GM12878 (cell line): Measurements from ENCODE around the gene STAG1. TPM values are rescaled to one million over a fixed set of nuclear protein-coding genes. Genes with fewer than 3 reads are reported as not detected.
A peak's percentile ranks its signal among the peaks of the same experiment; 100 is the strongest.

Experiments used
- ASH2L ChIP-seq: fragments of 300-600, 200-600 bp; sonication (generic); IDR thresholded peaks from 2 replicates; pipeline ENCODE4 v1.6.1; 2017; ENCODE audit warnings: low read depth, mild to moderate bottlenecking, borderline replicate concordance
- CHD1 ChIP-seq: IDR thresholded peaks from 2 replicates; pipeline ENCODE4 v1.6.1; 2012; ENCODE audit warnings: low read depth, low read length, improper control_type of control experiment
- FOS ChIP-seq: IDR thresholded peaks from 3 replicates; pipeline ENCODE4 v1.6.1; 2011; ENCODE audit warnings: borderline replicate concordance; ENCODE audit not compliant: insufficient read length; ENCODE audit errors: extremely low read depth
- NFYA ChIP-seq: IDR thresholded peaks from 2 replicates; pipeline ENCODE4 v1.6.1; 2011; ENCODE audit warnings: low read depth, mild to moderate bottlenecking, low read length, improper control_type of control experiment, borderline replicate concordance
- SMAD5 ChIP-seq: IDR thresholded peaks from 2 replicates; pipeline ENCODE4 v1.6.1; 2016; ENCODE audit warnings: antibody characterized with exemption, low read depth
- SMC3 ChIP-seq: IDR thresholded peaks from 2 replicates; pipeline ENCODE4 v1.6.1; 2011; ENCODE audit warnings: low read length, improper control_type of control experiment, borderline replicate concordance
- SP1 ChIP-seq: IDR thresholded peaks from one replicate; pipeline ENCODE4 v1.6.1; 2011; ENCODE audit warnings: low read depth, low read length
- SREBF1 ChIP-seq: IDR thresholded peaks from 2 replicates; pipeline ENCODE4 v1.6.1; 2012; ENCODE audit warnings: mild to moderate bottlenecking, low read length
- STAT1 ChIP-seq: fragments of 450-650 bp; conservative IDR thresholded peaks from 2 replicates; pipeline ENCODE4 v1.6.1; 2014; ENCODE audit warnings: antibody characterized with exemption, mild to moderate bottlenecking
- STAT3 ChIP-seq: IDR thresholded peaks from 2 replicates; pipeline ENCODE4 v1.6.1; 2011; ENCODE audit warnings: low read depth, low read length, improper control_type of control experiment
- TBL1XR1 ChIP-seq: IDR thresholded peaks from 2 replicates; pipeline ENCODE4 v1.6.1; 2012; ENCODE audit warnings: low read depth, low read length, improper control_type of control experiment
- ZBTB4 ChIP-seq: fragments of 450-650 bp; formaldehyde crosslinking; IDR thresholded peaks from 2 replicates; pipeline ENCODE4 v1.4.0; 2022; ENCODE audit warnings: mild to moderate bottlenecking, moderate library complexity
- ZNF687 ChIP-seq: fragments of 450-650 bp; IDR thresholded peaks from 2 replicates; pipeline ENCODE4 v1.6.1; 2017; ENCODE audit warnings: mild to moderate bottlenecking, moderate library complexity
- ZSCAN29 ChIP-seq: fragments of 450-650 bp; IDR thresholded peaks from 2 replicates; pipeline ENCODE4 v1.6.1; 2017; ENCODE audit warnings: mild to moderate bottlenecking, moderate library complexity
- ZZZ3 ChIP-seq: IDR thresholded peaks from 2 replicates; pipeline ENCODE4 v1.6.1; 2011; ENCODE audit warnings: low read depth; ENCODE audit not compliant: control insufficient read depth, insufficient read length
- polyA plus RNA-seq, 11 experiments: library from polyadenylated mRNA; depleted of rRNA in 4 of 11; unstranded in 6 of 11; stranded (reverse) in 5 of 11; fragments of >200 nt; fragmentation: Nextera tagmentation in 4 of 11; fragmentation: Illumina TruSeq in 1 of 11; extraction: Ambion mirVana in 4 of 11; extraction: Trizol in 1 of 11; gene quantifications; 1 replicate in 1 of 11; 2 replicates in 10 of 11; pipeline versions ENCODE4 v1.2.1 to v1.2.3, GENCODE V29; 2011 to 2016; ENCODE audit warnings: inconsistent platforms in 2 of 11, missing spikeins in 2 of 11, low read depth in 1 of 11
- total RNA-seq, 4 experiments: library from RNA; depleted of rRNA in 3 of 4; stranded (reverse); fragments of >200 nt in 3 of 4; fragmentation: Illumina TruSeq in 1 of 4; extraction: Trizol in 1 of 4; gene quantifications; 2 replicates each; pipeline versions ENCODE4 v1.2.1 to v1.2.3, GENCODE V29; 2013 to 2021
- TF ChIP-seq, protein P1 (sequence below): IDR thresholded peaks from 2 replicates; pipeline ENCODE4 v1.6.1; 2012; ENCODE audit warnings: improper control_type of control experiment, low read depth, low read length; ENCODE audit not compliant: insufficient replicate concordance

Gene STAG1
- total and polyA plus RNA-seq, 10 of the 15 experiments (the other 5 are each of a cell fraction or from before 2014, with no cell fraction given) = 4.4 to 30.1 (median 20.2) TPM

GRCh38 chr3:136751316-136752171 is 634 bp downstream of the STAG1 start (continued):
- TF ChIP-seq ZBTB4 (CRISPR knock-in tag) (no peak), SP1 (no peak), ZZZ3 (no peak), ZSCAN29 (0 out of 2 replicates have a peak, but pooled peaks have one; percentile 18), SMC3 (no peak), TBL1XR1 (no peak), NFYA (no peak), ZNF687 (no peak), SREBF1 (no peak), ASH2L (no peak; the same call in 1 of the 2 replicates), STAT1 (no peak), FOS (no peak), SMAD5 (no peak), CHD1 (no peak), STAT3 (no peak)
- TF ChIP-seq, protein P1, sequence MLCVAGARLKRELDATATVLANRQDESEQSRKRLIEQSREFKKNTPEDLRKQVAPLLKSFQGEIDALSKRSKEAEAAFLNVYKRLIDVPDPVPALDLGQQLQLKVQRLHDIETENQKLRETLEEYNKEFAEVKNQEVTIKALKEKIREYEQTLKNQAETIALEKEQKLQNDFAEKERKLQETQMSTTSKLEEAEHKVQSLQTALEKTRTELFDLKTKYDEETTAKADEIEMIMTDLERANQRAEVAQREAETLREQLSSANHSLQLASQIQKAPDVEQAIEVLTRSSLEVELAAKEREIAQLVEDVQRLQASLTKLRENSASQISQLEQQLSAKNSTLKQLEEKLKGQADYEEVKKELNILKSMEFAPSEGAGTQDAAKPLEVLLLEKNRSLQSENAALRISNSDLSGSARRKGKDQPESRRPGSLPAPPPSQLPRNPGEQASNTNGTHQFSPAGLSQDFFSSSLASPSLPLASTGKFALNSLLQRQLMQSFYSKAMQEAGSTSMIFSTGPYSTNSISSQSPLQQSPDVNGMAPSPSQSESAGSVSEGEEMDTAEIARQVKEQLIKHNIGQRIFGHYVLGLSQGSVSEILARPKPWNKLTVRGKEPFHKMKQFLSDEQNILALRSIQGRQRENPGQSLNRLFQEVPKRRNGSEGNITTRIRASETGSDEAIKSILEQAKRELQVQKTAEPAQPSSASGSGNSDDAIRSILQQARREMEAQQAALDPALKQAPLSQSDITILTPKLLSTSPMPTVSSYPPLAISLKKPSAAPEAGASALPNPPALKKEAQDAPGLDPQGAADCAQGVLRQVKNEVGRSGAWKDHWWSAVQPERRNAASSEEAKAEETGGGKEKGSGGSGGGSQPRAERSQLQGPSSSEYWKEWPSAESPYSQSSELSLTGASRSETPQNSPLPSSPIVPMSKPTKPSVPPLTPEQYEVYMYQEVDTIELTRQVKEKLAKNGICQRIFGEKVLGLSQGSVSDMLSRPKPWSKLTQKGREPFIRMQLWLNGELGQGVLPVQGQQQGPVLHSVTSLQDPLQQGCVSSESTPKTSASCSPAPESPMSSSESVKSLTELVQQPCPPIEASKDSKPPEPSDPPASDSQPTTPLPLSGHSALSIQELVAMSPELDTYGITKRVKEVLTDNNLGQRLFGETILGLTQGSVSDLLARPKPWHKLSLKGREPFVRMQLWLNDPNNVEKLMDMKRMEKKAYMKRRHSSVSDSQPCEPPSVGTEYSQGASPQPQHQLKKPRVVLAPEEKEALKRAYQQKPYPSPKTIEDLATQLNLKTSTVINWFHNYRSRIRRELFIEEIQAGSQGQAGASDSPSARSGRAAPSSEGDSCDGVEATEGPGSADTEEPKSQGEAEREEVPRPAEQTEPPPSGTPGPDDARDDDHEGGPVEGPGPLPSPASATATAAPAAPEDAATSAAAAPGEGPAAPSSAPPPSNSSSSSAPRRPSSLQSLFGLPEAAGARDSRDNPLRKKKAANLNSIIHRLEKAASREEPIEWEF = no peak
